ENCODE results near the gene ZNF770. TPM values are rescaled to one million over a fixed set of nuclear protein-coding genes. Genes with fewer than 3 reads are reported as not detected.

The ZNF770 gene
- total RNA-seq, 1 experiment from 2014 or later, result 33.0 TPM

DNA sequence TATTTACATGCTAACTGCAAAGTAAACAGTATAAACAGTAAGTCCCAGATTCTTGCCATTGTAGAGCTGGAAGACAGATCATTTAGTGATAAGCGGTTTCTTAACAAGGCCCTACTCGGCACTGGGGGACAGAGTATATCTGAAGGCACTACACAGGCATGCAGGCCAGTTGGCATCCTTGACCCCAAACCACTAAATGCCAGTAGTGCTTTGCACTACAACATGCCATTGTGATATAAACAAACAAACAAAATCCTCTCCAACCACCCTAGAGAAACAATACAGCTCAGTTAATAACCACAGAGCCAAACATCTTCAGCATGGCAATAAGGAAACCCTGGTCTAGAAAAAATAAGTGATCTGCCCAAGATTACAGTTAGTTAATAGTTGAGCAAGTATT lies 23.8 kb downstream of the ZNF770 start:
- CTCF ChIA-PET, result no interaction called here
- intact Hi-C loops (cut with micrococcal nuclease; ENCODE audit: unreplicated experiment), result no loop called here
- TF ChIP-seq CTCF (IDR thresholded peaks at IDR 0.05; ENCODE audit: insufficient read depth in 1 of 2, low read depth in 1 of 2, low read length in 1 of 2, severe bottlenecking in 1 of 2, unreplicated experiment in 1 of 2), result no peak
- DNase-seq, result no peak
- Mint-ChIP-seq H3K36me3 (ENCODE audit: insufficient read depth, unreplicated experiment) (peaks cover 54% of the 10 kb centered on the region), H3K4me3 (ENCODE audit: unreplicated experiment) (no peak overlapping the region), H3K4me1 (ENCODE audit: low read depth, unreplicated experiment) (peaks cover 25% of the 10 kb centered on the region), H3K9me3 (ENCODE audit: unreplicated experiment) (no peaks in the 10 kb centered on the region), H3K27me3 (ENCODE audit: insufficient read depth, unreplicated experiment) (no peaks in the 10 kb centered on the region), H3K27ac (ENCODE audit: unreplicated experiment) (no peak overlapping the region)
- Histone ChIP-seq H3K4me1 (0 out of 2 replicates have a peak, but pooled peaks cover 3% of the 10 kb centered on the region), H3K36me3 (ENCODE audit: control insufficient read depth, insufficient read depth, low read length) (no peaks in the 10 kb centered on the region), H3K9me3 (no peaks in the 10 kb centered on the region), H3K4me3 (ENCODE audit: low read depth, low read length) (no peak overlapping the region), H3K27me3 (replicated peaks; ENCODE audit: control insufficient read depth, insufficient read depth, low read length) (no peaks in the 10 kb centered on the region)
- POLR2A ChIA-PET, result interaction anchor here (0.7 kb wide), 1 partner anchor 212 kb away, joined by 3 read pairs; no protein-coding TSS in a partner anchor
- BruUV-seq (replicated peaks), result no TSS peak

DNA sequence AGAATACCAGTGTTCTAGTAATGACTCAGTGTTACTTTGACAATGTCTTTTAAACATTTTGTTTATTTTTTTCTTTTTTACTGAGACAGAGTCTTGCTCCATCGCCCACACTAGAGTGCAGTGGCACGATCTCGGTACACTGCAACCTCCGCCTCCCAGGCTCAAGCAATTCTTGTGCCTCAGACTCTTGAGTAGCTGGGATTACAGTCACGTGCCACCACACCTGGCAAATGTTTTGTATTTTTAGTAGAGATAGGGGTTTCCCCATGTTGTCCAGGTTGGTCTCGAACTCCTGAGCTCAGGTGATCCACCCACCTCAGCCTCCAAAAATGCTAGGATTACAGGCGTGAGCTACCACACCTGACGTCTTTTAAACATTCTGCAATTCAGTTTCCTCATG lies 34.2 kb downstream of the ZNF770 start:
- POLR2A ChIA-PET, result no interaction called here
- no peak overlapping the region for H3K27ac Mint-ChIP-seq (ENCODE audit: unreplicated experiment)
- Histone ChIP-seq H3K9me3 (no peaks in the 10 kb centered on the region), H3K27me3 (replicated peaks; ENCODE audit: control insufficient read depth, insufficient read depth, low read length) (no peaks in the 10 kb centered on the region), H3K4me3 (ENCODE audit: low read depth, low read length) (no peak overlapping the region), H3K36me3 (ENCODE audit: control insufficient read depth, insufficient read depth, low read length) (no peaks in the 10 kb centered on the region), H3K4me1 (peaks cover 12% of the 10 kb centered on the region)
- no peak for DNase-seq
- intact Hi-C loops (cut with micrococcal nuclease; ENCODE audit: unreplicated experiment), result no loop called here
- BruUV-seq (replicated peaks), result no TSS peak
- TF ChIP-seq CTCF (IDR thresholded peaks at IDR 0.05; ENCODE audit: insufficient read depth in 1 of 2, low read depth in 1 of 2, low read length in 1 of 2, severe bottlenecking in 1 of 2, unreplicated experiment in 1 of 2), result no peak
- CTCF ChIA-PET, result no interaction called here
- H3K9me3 Mint-ChIP-seq (ENCODE audit: unreplicated experiment), result no peaks in the 10 kb centered on the region
- no peaks in the 10 kb centered on the region for H3K27me3 Mint-ChIP-seq (ENCODE audit: insufficient read depth, unreplicated experiment)
- H3K4me1 Mint-ChIP-seq (ENCODE audit: low read depth, unreplicated experiment), result no peaks in the 10 kb centered on the region
- H3K4me3 Mint-ChIP-seq (ENCODE audit: unreplicated experiment), result no peak overlapping the region
- H3K36me3 Mint-ChIP-seq (ENCODE audit: insufficient read depth, unreplicated experiment), result peaks cover 39% of the 10 kb centered on the region

DNA sequence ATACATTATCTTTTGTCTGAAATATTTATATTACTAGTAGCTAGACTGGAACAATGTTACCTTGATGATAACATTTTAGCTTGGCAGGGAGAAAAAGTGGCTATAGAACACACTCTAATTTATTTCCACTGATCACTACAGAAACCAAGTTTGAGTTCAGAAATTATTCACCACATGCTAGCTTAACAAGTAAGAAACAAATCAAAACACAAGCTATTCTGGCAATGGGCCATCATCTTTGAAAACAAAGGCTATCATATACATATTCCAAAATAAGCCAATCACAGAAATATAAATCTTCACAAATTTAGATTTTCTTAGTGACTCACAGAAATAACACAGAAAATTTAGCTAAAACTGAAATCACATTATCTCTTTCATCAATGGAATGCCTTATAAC lies 35.6 kb downstream of the ZNF770 start:
- peaks cover 46% of the 10 kb centered on the region for H3K36me3 Mint-ChIP-seq (ENCODE audit: insufficient read depth, unreplicated experiment)
- no peak for TF ChIP-seq CTCF (IDR thresholded peaks at IDR 0.05; ENCODE audit: insufficient read depth in 1 of 2, low read depth in 1 of 2, low read length in 1 of 2, severe bottlenecking in 1 of 2, unreplicated experiment in 1 of 2)

More for the DNA sequence above, 35.6 kb downstream of the ZNF770 start:
- Mint-ChIP-seq H3K27me3 (ENCODE audit: insufficient read depth, unreplicated experiment) (no peaks in the 10 kb centered on the region), H3K27ac (ENCODE audit: unreplicated experiment) (no peak overlapping the region), H3K4me3 (ENCODE audit: unreplicated experiment) (no peak overlapping the region), H3K9me3 (ENCODE audit: unreplicated experiment) (no peaks in the 10 kb centered on the region), H3K4me1 (ENCODE audit: low read depth, unreplicated experiment) (no peaks in the 10 kb centered on the region)
- CTCF ChIA-PET, result interaction anchor here (0.7 kb wide), 1 partner anchor 17 kb away, joined by 3 read pairs; the partner anchor contains the start of gene AQR
- peaks cover 12% of the 10 kb centered on the region for H3K4me1 ChIP-seq
- BruUV-seq (replicated peaks), result no TSS peak
- H3K4me3 ChIP-seq (ENCODE audit: low read depth, low read length), result no peak overlapping the region
- no peaks in the 10 kb centered on the region for H3K27me3 ChIP-seq (replicated peaks; ENCODE audit: control insufficient read depth, insufficient read depth, low read length)
- intact Hi-C loops (cut with micrococcal nuclease; ENCODE audit: unreplicated experiment), result no loop called here
- H3K36me3 ChIP-seq (ENCODE audit: control insufficient read depth, insufficient read depth, low read length), result no peaks in the 10 kb centered on the region
- no peak for DNase-seq
- POLR2A ChIA-PET, result interaction anchor here (1.2 kb wide), 1 partner anchor 17 kb away, joined by 6 read pairs; the partner anchor contains the start of gene AQR
- no peaks in the 10 kb centered on the region for H3K9me3 ChIP-seq

Data from Caco-2 (cell line).